Urinary bladder (tissue), 4 donors: ENCODE results near the gene ADORA2B. TPM values are rescaled to one million over a fixed set of nuclear protein-coding genes. Genes with fewer than 3 reads are reported as not detected.

Experiments used
- DNase-seq: peaks from one replicate; pipeline ENCODE4 v3.0.0-alpha.2; 2015; ENCODE audit errors: extremely low spot score
- H3K27ac ChIP-seq: one replicate; pipeline ENCODE4 v1.5.1; 2013; ENCODE audit warnings: low read depth, mild to moderate bottlenecking, moderate library complexity
- H3K36me3 ChIP-seq: one replicate; pipeline ENCODE4 v1.6.1; 2013; ENCODE audit warnings: mild to moderate bottlenecking, moderate library complexity; ENCODE audit not compliant: insufficient read depth
- H3K4me1 ChIP-seq: one replicate; pipeline ENCODE4 v1.6.1; 2013; ENCODE audit warnings: mild to moderate bottlenecking, moderate library complexity; ENCODE audit not compliant: insufficient read depth
- H3K4me3 ChIP-seq: one replicate; pipeline ENCODE4 v1.5.1; 2013; ENCODE audit warnings: low read depth, low read length
- WGBS: extraction: QIAGEN DNeasy Blood & Tissue Kit; methylation state at CpG from one replicate; pipeline ENCODE4 v1.1.7; 2013; 5-methylcytosine and 5-hydroxymethylcytosine counted together
- polyA plus RNA-seq: library from polyadenylated mRNA; stranded (reverse); fragments of 200-250 nt; gene quantifications from one replicate; pipeline ENCODE4 v1.2.3, GENCODE V29; 2013
- total RNA-seq: library from RNA; depleted of rRNA; stranded (reverse); fragments of >200 nt; gene quantifications from one replicate; pipeline ENCODE4 v1.2.3, GENCODE V29; 2014
- donor health status: healthy with polysubstance abuse.
- donor health status: healthy.

Gene ADORA2B
- total and polyA plus RNA-seq, 2 donors = 2.6 to 5.9 TPM

- H3K4me1 ChIP-seq = no peaks in the 10 kb centered on the region
- no peak overlapping the region for H3K4me3 ChIP-seq
- WGBS = 81% methylated on average over 22 of the region's 22 CpGs
- no peak overlapping the region for H3K27ac ChIP-seq
- no peak for DNase-seq
- no peaks in the 10 kb centered on the region for H3K36me3 ChIP-seq
Observed at GRCh38 chr17:15952916-15953790, 8.2 kb downstream of the ADORA2B start.

- Histone ChIP-seq H3K4me3 (no peak overlapping the region), H3K4me1 (no peaks in the 10 kb centered on the region), H3K27ac (no peak overlapping the region), H3K36me3 (no peaks in the 10 kb centered on the region)
- WGBS = 83% methylated on average over 5 of the region's 5 CpGs
- DNase-seq = no peak
Observed at GRCh38 chr17:15954222-15954621, 9.3 kb downstream of the ADORA2B start.

- DNase-seq = no peak
- Histone ChIP-seq H3K36me3 (no peaks in the 10 kb centered on the region), H3K4me3 (no peak overlapping the region), H3K27ac (no peak overlapping the region), H3K4me1 (no peaks in the 10 kb centered on the region)
- WGBS = 76% methylated on average over 14 of the region's 14 CpGs
Observed at GRCh38 chr17:15955793-15956541, 11.0 kb downstream of the ADORA2B start.

GRCh38 chr17:15957206-15957605 lies 12.3 kb downstream of the ADORA2B start:
- Histone ChIP-seq H3K4me1 (no peaks in the 10 kb centered on the region), H3K36me3 (no peaks in the 10 kb centered on the region), H3K27ac (no peak overlapping the region), H3K4me3 (no peak overlapping the region)
- WGBS = 89% methylated on average over 6 of the region's 6 CpGs
- no peak for DNase-seq

- no peaks in the 10 kb centered on the region for H3K36me3 ChIP-seq
- H3K27ac ChIP-seq = no peak overlapping the region
- DNase-seq = no peak
- 96% methylated on average over 18 of the region's 19 CpGs for WGBS
- H3K4me1 ChIP-seq = no peaks in the 10 kb centered on the region
- no peak overlapping the region for H3K4me3 ChIP-seq
Observed at GRCh38 chr17:15957608-15958307, 12.8 kb downstream of the ADORA2B start.

GRCh38 chr17:15958484-15958854 lies 13.5 kb downstream of the ADORA2B start:
- no peak overlapping the region for H3K4me3 ChIP-seq
- no peak overlapping the region for H3K27ac ChIP-seq
- no peak for DNase-seq
- 89% methylated on average over 4 of the region's 4 CpGs for WGBS
- H3K36me3 ChIP-seq = no peaks in the 10 kb centered on the region
- H3K4me1 ChIP-seq = no peaks in the 10 kb centered on the region

- DNase-seq = no peak
Observed at GRCh38 chr17:15963670-15964110, 18.8 kb downstream of the ADORA2B start.

GRCh38 chr17:15965528-15965927 lies 20.6 kb downstream of the ADORA2B start:
- Histone ChIP-seq H3K27ac (no peak overlapping the region), H3K4me3 (no peak overlapping the region), H3K4me1 (no peaks in the 10 kb centered on the region), H3K36me3 (no peaks in the 10 kb centered on the region)
- no peak for DNase-seq
- WGBS = 83% methylated on average over 6 of the region's 6 CpGs

More at GRCh38 chr17:15963670-15964110, 18.8 kb downstream of the ADORA2B start:
- Histone ChIP-seq H3K4me3 (no peak overlapping the region), H3K36me3 (no peaks in the 10 kb centered on the region), H3K27ac (no peak overlapping the region), H3K4me1 (no peaks in the 10 kb centered on the region)
- WGBS = 90% methylated on average over 4 of the region's 4 CpGs

- Histone ChIP-seq H3K4me3 (no peak overlapping the region), H3K27ac (no peak overlapping the region), H3K36me3 (no peaks in the 10 kb centered on the region), H3K4me1 (no peaks in the 10 kb centered on the region)
- 57% methylated on average over 13 of the region's 13 CpGs for WGBS
- DNase-seq = no peak
Observed at GRCh38 chr17:15966183-15966878, 21.4 kb downstream of the ADORA2B start.

GRCh38 chr17:15966879-15967248 lies 21.9 kb downstream of the ADORA2B start:
- H3K27ac ChIP-seq = no peak overlapping the region

GRCh38 chr17:15967706-15968399 lies 22.9 kb downstream of the ADORA2B start:
- Histone ChIP-seq H3K4me1 (no peaks in the 10 kb centered on the region), H3K27ac (no peak overlapping the region), H3K4me3 (no peak overlapping the region), H3K36me3 (no peaks in the 10 kb centered on the region)
- WGBS = 92% methylated on average over 11 of the region's 11 CpGs
- DNase-seq = no peak

More at GRCh38 chr17:15966879-15967248, 21.9 kb downstream of the ADORA2B start:
- DNase-seq = no peak
- Histone ChIP-seq H3K4me3 (no peak overlapping the region), H3K4me1 (no peaks in the 10 kb centered on the region), H3K36me3 (no peaks in the 10 kb centered on the region)
- WGBS = 60% methylated on average over 11 of the region's 11 CpGs

- DNase-seq = no peak
- WGBS = 97% methylated on average over 8 of the region's 8 CpGs
- Histone ChIP-seq H3K27ac (no peak overlapping the region), H3K36me3 (no peaks in the 10 kb centered on the region), H3K4me3 (no peak overlapping the region), H3K4me1 (no peaks in the 10 kb centered on the region)
Observed at GRCh38 chr17:15969463-15969862, 24.5 kb downstream of the ADORA2B start.

- 96% methylated on average over 2 of the region's 2 CpGs for WGBS
- no peak overlapping the region for H3K4me3 ChIP-seq
- no peak overlapping the region for H3K27ac ChIP-seq
- no peak for DNase-seq
- no peaks in the 10 kb centered on the region for H3K4me1 ChIP-seq
- no peaks in the 10 kb centered on the region for H3K36me3 ChIP-seq
Observed at GRCh38 chr17:15970500-15970899, 25.6 kb downstream of the ADORA2B start.
